H7 (cell line): ENCODE measurements around the gene EPB41L1. TPM values are rescaled to one million over a fixed set of nuclear protein-coding genes. Genes with fewer than 3 reads are reported as not detected.

ENCODE experiments used
- DNase-seq: peaks from one replicate; pipeline ENCODE4 v3.0.0; 2012
- H3K27me3 ChIP-seq: 2 replicates; pipeline ENCODE4 v1.6.0; 2011; ENCODE audit warnings: mild to moderate bottlenecking, low read length; ENCODE audit not compliant: control insufficient read depth, insufficient read depth
- H3K36me3 ChIP-seq: replicated peaks from 2 replicates; pipeline ENCODE4 v1.5.1; 2011; ENCODE audit warnings: low read length; ENCODE audit not compliant: control insufficient read depth, insufficient read depth
- H3K4me3 ChIP-seq: 2 replicates; pipeline ENCODE4 v1.5.1; 2011; ENCODE audit warnings: low read depth, mild to moderate bottlenecking, control low read depth, low read length, moderate library complexity; ENCODE audit not compliant: insufficient read depth
- total RNA-seq: library from RNA; depleted of rRNA; stranded (reverse); fragments of >200 nt; shearing (Covaris generic); gene quantifications from 2 replicates; pipeline ENCODE4 v1.2.3, GENCODE V29; 2014; rRNA removed

Gene EPB41L1
- total RNA-seq = 11.9 TPM in 2 replicates

DNA sequence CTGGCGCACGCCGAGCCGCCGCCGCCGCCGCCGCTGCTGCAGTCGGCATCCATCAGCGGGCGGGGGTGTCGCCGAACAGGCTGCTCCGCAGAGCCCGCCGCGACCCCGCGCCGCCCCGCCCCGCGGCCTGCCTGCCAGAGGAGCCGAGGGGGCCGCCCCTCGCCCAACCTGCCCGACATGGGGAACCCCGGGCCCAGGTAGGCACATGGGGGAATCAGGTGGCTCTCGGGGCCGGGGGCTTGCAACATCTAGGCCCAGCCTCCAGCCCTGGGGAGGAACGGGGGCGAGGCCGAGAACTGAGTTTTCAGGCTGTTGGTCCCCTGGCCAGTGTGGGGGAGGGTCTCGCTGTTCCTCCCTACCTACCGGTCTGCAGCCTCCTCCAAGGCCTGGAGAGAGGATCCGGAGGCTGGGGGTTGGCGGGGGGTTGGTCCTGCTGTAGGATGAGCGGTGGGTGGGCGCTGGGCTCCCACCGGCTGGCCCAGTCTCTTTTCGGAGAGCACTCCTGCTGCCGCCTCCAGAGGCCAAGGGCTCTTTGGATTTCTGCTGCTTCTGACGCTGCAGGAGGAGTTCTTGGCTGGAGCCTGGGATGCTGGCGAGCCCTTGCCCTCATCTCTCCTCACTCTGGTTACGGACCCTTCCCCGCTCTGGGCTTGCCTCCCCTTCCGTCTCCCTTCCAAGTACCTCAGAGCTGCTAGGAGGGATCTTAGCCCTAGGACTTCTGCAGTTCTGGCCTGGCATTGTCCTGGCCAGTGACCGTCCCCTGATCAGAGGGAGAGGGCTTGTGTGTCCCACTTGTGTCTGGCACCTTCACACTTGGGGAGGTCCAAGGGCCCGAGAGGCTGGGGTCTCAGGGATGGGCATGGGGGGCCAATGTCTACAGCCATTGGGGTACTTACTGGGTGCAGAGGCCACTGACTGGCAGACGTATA, at the start of gene EPB41L1:
TSS of gene EPB41L1 (plus strand) at position 41 of the 929 bp plus-strand sequence. CDS start 19,038 bp downstream, outside the sequence.
- Histone ChIP-seq H3K36me3 (no peaks in the 10 kb centered on the region), H3K4me3 (peak within 1 kb of the TSS; percentile 70), H3K27me3 (peaks cover 11% of the 10 kb centered on the region)
- no peak for DNase-seq

DNA sequence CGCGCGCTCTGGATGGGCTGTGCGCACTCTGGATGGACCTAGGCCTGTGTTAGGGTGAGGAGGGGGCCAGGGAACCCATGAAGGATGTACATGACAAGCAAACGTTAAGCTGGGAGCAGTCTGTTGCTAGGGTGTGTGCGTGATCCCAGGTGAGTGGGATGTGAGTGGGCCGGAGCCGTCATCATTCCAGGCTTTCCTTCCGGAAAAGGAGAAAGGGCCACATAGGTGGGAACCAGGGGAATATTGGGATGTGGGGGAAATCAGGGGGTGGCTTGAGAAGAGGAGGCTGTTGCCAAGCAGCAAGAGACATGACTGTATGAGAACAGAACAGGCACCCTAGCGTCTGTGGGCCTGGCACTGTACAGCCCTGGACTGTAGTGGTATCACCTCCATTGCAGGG, 49.7 kb upstream of the EPB41L1 start:
- no peak for DNase-seq
- Histone ChIP-seq H3K27me3 (peaks cover 14% of the 10 kb centered on the region), H3K36me3 (no peaks in the 10 kb centered on the region), H3K4me3 (no peak overlapping the region)

- H3K4me3 ChIP-seq = no peak overlapping the region
- H3K36me3 ChIP-seq = no peaks in the 10 kb centered on the region
- peaks cover 5% of the 10 kb centered on the region for H3K27me3 ChIP-seq
- no peak for DNase-seq
Measured at GRCh38 chr20:36105711-36106226, 48.8 kb upstream of the EPB41L1 start.

- H3K4me3 ChIP-seq = no peak overlapping the region
- DNase-seq = no peak
- H3K36me3 ChIP-seq = no peaks in the 10 kb centered on the region
- H3K27me3 ChIP-seq = 0 out of 2 replicates have a peak, but pooled peaks cover 2% of the 10 kb centered on the region
Measured at GRCh38 chr20:36106606-36107005, 47.9 kb upstream of the EPB41L1 start.

- Histone ChIP-seq H3K27me3 (no peaks in the 10 kb centered on the region), H3K4me3 (no peak overlapping the region), H3K36me3 (no peaks in the 10 kb centered on the region)
- DNase-seq = no peak
Measured at GRCh38 chr20:36107881-36108280, 46.7 kb upstream of the EPB41L1 start.

DNA sequence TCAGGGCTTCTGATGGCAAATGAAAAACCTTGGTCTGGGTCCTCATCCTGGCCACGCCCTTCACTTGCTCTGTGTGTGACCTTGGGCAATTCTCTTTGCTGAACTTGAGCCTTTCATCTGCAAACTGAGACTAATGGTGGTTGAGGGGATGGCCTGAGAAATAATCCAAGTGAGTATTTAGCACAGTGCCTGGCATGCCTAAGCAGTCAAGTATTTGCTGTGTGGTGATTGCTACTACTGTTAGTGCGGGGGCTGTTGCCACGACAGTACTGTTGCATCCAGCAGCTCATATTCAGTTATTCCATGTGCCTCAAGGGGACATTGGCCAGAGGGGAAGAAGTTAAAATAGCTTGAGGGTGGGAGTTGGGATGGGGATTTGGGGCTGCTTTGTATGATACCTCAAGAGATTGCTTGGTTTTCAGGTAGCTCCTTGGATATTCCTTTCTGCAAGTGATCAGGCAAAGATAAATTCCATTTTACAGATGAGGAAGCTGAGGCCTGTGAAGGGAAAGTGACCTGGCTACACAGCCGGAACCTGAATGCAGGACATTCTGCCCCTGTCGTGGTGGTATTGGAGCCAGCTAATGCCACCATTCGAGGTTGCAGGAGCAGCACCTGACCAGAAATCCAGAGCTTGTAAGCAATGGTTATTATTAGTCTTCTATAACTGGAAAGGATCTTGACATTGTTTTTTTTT, 45.1 kb upstream of the EPB41L1 start:
- no peak overlapping the region for H3K4me3 ChIP-seq
- no peaks in the 10 kb centered on the region for H3K36me3 ChIP-seq
- H3K27me3 ChIP-seq = no peaks in the 10 kb centered on the region
- no peak for DNase-seq

- DNase-seq = no peak
- Histone ChIP-seq H3K36me3 (no peaks in the 10 kb centered on the region), H3K4me3 (no peak overlapping the region), H3K27me3 (no peaks in the 10 kb centered on the region)
Measured at GRCh38 chr20:36110994-36111393, 43.5 kb upstream of the EPB41L1 start.

GRCh38 chr20:36112112-36112511, 42.4 kb upstream of the EPB41L1 start:
- Histone ChIP-seq H3K27me3 (0 out of 2 replicates have a peak, but pooled peaks cover 2% of the 10 kb centered on the region), H3K36me3 (no peaks in the 10 kb centered on the region), H3K4me3 (no peak overlapping the region)
- DNase-seq = no peak

GRCh38 chr20:36113036-36113435, 41.5 kb upstream of the EPB41L1 start:
- no peaks in the 10 kb centered on the region for H3K36me3 ChIP-seq
- DNase-seq = no peak
- H3K27me3 ChIP-seq = 0 out of 2 replicates have a peak, but pooled peaks cover 2% of the 10 kb centered on the region
- no peak overlapping the region for H3K4me3 ChIP-seq

GRCh38 chr20:36113566-36114250, 40.8 kb upstream of the EPB41L1 start:
- peak; percentile 54 for DNase-seq
- H3K27me3 ChIP-seq = 0 out of 2 replicates have a peak, but pooled peaks cover 2% of the 10 kb centered on the region
- H3K36me3 ChIP-seq = no peaks in the 10 kb centered on the region
- H3K4me3 ChIP-seq = no peak overlapping the region

DNA sequence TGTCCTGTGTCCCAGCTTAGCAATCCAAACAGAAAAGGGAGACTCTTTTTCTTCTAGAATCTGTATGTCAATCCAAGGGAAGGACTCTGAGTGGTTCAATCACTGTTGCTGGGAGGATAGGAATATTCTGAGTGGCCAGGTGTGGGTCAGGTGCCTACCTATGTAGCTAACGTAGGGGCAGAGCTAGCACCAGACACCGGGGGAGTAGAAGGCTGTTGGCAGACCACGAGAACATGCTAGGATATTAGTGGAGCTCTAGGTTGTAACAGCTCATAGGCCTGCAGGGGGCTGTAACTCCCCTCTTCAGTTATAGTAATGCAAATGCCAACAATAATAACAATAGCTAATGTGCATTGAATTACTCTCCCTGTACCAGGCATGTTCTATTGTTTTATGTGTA, 39.8 kb upstream of the EPB41L1 start:
- H3K4me3 ChIP-seq = no peak overlapping the region
- DNase-seq = peak; percentile 59
- no peaks in the 10 kb centered on the region for H3K36me3 ChIP-seq
- 0 out of 2 replicates have a peak, but pooled peaks cover 2% of the 10 kb centered on the region for H3K27me3 ChIP-seq

DNA sequence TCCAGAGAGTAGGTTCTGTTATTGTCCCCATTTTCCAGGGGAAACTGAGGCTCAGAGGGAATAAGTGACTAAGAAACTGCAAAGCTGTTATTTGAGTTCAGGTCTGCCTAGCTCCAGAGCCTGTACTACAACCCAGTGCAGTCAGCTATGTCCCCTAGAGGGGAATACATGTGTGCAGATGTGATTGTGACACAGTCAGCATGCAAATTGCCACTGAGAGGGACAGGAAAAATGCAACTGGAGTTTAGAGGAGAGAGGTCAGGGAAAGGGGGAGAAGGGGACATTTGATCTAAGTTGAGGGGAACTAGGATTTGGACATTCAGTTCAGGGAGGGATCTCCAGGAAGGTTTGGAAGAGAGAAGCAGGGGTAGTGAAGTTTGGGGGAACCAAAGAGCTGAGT, 38.6 kb upstream of the EPB41L1 start:
- no peak for DNase-seq

DNA sequence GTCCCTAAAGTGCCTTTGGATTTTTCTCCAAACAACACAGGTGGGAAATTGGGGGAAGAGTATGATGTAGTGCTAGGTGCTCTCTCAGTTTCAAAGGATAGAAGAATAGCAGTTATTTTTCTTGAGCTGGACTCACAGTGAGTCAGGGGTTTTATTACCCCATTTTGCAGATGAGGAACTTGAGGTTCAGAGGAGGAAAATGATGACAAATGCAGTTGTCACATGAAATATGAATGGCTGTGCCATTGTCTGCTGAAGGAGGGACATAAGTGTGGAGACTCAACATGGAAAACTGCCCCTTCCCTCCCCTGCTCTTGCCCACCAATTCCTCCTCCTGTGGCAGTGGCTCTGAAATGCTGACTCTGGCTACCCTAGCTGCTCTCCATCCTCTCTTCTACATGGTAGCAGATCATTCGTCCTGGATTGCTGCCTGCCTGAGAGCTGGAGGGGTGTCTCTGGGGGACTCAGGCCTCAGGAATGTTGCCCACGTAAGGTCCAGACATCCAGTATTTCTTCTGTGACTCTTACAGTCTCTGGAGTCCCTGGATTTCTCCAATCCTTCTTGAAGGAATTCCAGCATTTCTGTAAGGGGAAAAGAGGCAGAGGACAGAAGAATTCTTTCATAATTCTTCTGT, 37.6 kb upstream of the EPB41L1 start:
- no peak overlapping the region for H3K4me3 ChIP-seq
- no peak for DNase-seq

More for the DNA sequence above, 38.6 kb upstream of the EPB41L1 start:
- Histone ChIP-seq H3K36me3 (no peaks in the 10 kb centered on the region), H3K27me3 (0 out of 2 replicates have a peak, but pooled peaks cover 2% of the 10 kb centered on the region), H3K4me3 (no peak overlapping the region)

GRCh38 chr20:36117638-36118037, 36.9 kb upstream of the EPB41L1 start:
- 0 out of 2 replicates have a peak, but pooled peaks cover 2% of the 10 kb centered on the region for H3K27me3 ChIP-seq
- no peaks in the 10 kb centered on the region for H3K36me3 ChIP-seq
- DNase-seq = no peak
- no peak overlapping the region for H3K4me3 ChIP-seq

More for the DNA sequence above, 37.6 kb upstream of the EPB41L1 start:
- H3K27me3 ChIP-seq = 0 out of 2 replicates have a peak, but pooled peaks cover 2% of the 10 kb centered on the region
- no peaks in the 10 kb centered on the region for H3K36me3 ChIP-seq
